GF-D8 (cell line): ENCODE data around the gene CFH.
"Not testable (repeated sequence)": the region's sequence is repeated elsewhere in the genome, so short reads cannot be mapped to it uniquely, and the experiment has no call there.

Experiments
- DNase-seq: peaks from one replicate; lab custom pipeline; 2025; lab: John Stamatoyannopoulos, UW

Gene CFH

GRCh38 chr1:196669051-196669450 is 17.2 kb downstream of the CFH start:
- DNase-seq: no peak

GRCh38 chr1:196669693-196670092 is 17.9 kb downstream of the CFH start:
- DNase-seq: no peak

GRCh38 chr1:196674908-196675307 is 23.1 kb downstream of the CFH start:
- no peak for DNase-seq

GRCh38 chr1:196677781-196678509 is 26.1 kb downstream of the CFH start:
- DNase-seq: no peak

- no peak for DNase-seq
These were observed 26.7 kb downstream of the CFH start for GRCh38 chr1:196678510-196678884.

GRCh38 chr1:196680107-196680506 is 28.3 kb downstream of the CFH start:
- DNase-seq: no peak

- DNase-seq: peak; percentile 60
These were observed 32.6 kb downstream of the CFH start for GRCh38 chr1:196684476-196684875.

GRCh38 chr1:196685506-196685905 is 33.7 kb downstream of the CFH start:
- no peak for DNase-seq

GRCh38 chr1:196689001-196689400 is 37.2 kb downstream of the CFH start:
- DNase-seq: no peak

GRCh38 chr1:196690582-196690981 is 38.7 kb downstream of the CFH start:
- no peak for DNase-seq

- DNase-seq: no peak
These were observed 47.1 kb downstream of the CFH start for GRCh38 chr1:196698993-196699392.

- no peak for DNase-seq
These were observed 49.3 kb downstream of the CFH start for GRCh38 chr1:196701144-196701543.

- not testable (repeated sequence) for DNase-seq
These were observed 58.0 kb downstream of the CFH start for GRCh38 chr1:196709892-196710291.

GRCh38 chr1:196717868-196718267 is 66.0 kb downstream of the CFH start:
- DNase-seq: no peak

GRCh38 chr1:196723325-196724185 is 71.7 kb downstream of the CFH start:
- DNase-seq: no peak

- no peak for DNase-seq
These were observed 80.7 kb downstream of the CFH start for GRCh38 chr1:196732526-196732925.

GRCh38 chr1:196733091-196733970 is 81.5 kb downstream of the CFH start:
- no peak for DNase-seq

GRCh38 chr1:196734006-196734405 is 82.2 kb downstream of the CFH start:
- no peak for DNase-seq

- DNase-seq: no peak
These were observed 82.6 kb downstream of the CFH start for GRCh38 chr1:196734460-196734859.

- DNase-seq: no peak
These were observed 86.9 kb downstream of the CFH start for GRCh38 chr1:196738730-196739129.

- not testable (repeated sequence) for DNase-seq
These were observed 91.4 kb downstream of the CFH start for GRCh38 chr1:196743244-196743643.

- not testable (repeated sequence) for DNase-seq
These were observed 113.3 kb downstream of the CFH start for GRCh38 chr1:196765019-196765740.
